MM.1S (cell line): ENCODE data around the gene XPO5.

Source experiments
- DNase-seq: peaks from one replicate; pipeline ENCODE4 v3.0.0-alpha.2; 2015
- H2AFZ ChIP-seq: fragments of 300-600 bp; sonication (generic); 2 replicates; pipeline ENCODE4 v1.6.0; 2016; ENCODE audit warnings: antibody characterized with exemption, low read length
- H3F3A ChIP-seq: fragments of 300-600 bp; sonication (generic); 2 replicates; pipeline ENCODE4 v1.6.1; 2016; ENCODE audit warnings: mild to moderate bottlenecking, antibody characterized with exemption, low read length, moderate library complexity, mixed read lengths; ENCODE audit not compliant: insufficient read depth
- H3K27ac ChIP-seq: fragments of 300-600 bp; sonication (generic); 2 replicates; pipeline ENCODE4 v1.5.1; 2016; ENCODE audit warnings: mild to moderate bottlenecking, low read length
- H3K27me3 ChIP-seq: fragments of 300-600 bp; sonication (generic); replicated peaks from 2 replicates; pipeline ENCODE4 v1.6.0; 2016; ENCODE audit warnings: low read length; ENCODE audit not compliant: insufficient read depth
- H3K36me3 ChIP-seq: fragments of 300-600 bp; sonication (generic); replicated peaks from 2 replicates; pipeline ENCODE4 v1.6.1; 2016; ENCODE audit warnings: mild to moderate bottlenecking, low read length, mixed read lengths; ENCODE audit not compliant: insufficient read depth
- H3K4me1 ChIP-seq: fragments of 300-600 bp; sonication (generic); 2 replicates; pipeline ENCODE4 v1.6.1; 2016; ENCODE audit warnings: low read length, mixed read lengths
- H3K4me2 ChIP-seq: fragments of 300-600 bp; sonication (generic); 2 replicates; pipeline ENCODE4 v1.6.0; 2016; ENCODE audit warnings: low read depth, low read length
- H3K4me3 ChIP-seq: fragments of 300-600 bp; sonication (generic); 2 replicates; pipeline ENCODE4 v1.5.1; 2016; ENCODE audit warnings: low read length, mixed read lengths
- H3K79me2 ChIP-seq: fragments of 300-600 bp; sonication (generic); 2 replicates; pipeline ENCODE4 v1.6.1; 2016; ENCODE audit warnings: mixed run types, low read length, mixed read lengths
- H3K9ac ChIP-seq: fragments of 300-600 bp; sonication (generic); 2 replicates; pipeline ENCODE4 v1.6.1; 2016; ENCODE audit warnings: low read length, mixed read lengths
- H3K9me2 ChIP-seq: fragments of 300-600 bp; sonication (generic); replicated peaks from 2 replicates; pipeline ENCODE4 v1.6.1; 2016; ENCODE audit warnings: mild to moderate bottlenecking, low read length, mixed read lengths; ENCODE audit not compliant: insufficient read depth
- H3K9me3 ChIP-seq: fragments of 300-600 bp; sonication (generic); replicated peaks from 2 replicates; pipeline ENCODE4 v1.6.1; 2016; ENCODE audit warnings: mild to moderate bottlenecking, low read length, mixed read lengths; ENCODE audit not compliant: insufficient read depth
- H4K20me1 ChIP-seq: fragments of 300-600 bp; sonication (generic); 2 replicates; pipeline ENCODE4 v1.6.1; 2016; ENCODE audit warnings: mild to moderate bottlenecking, low read length, moderate library complexity, mixed read lengths; ENCODE audit not compliant: insufficient read depth
- EZH2 ChIP-seq: fragments of 300-600 bp; sonication (generic); optimal IDR thresholded peaks from 2 replicates; pipeline ENCODE3; 2017; ENCODE audit warnings: low read depth, mild to moderate bottlenecking, antibody characterized with exemption, low read length, mixed read lengths
- EZH2phosphoT487 ChIP-seq: fragments of 300-600 bp; sonication (generic); IDR thresholded peaks from 2 replicates; pipeline ENCODE4 v1.6.1; 2018; ENCODE audit warnings: antibody characterized with exemption, low read length
- TF ChIP-seq, protein P1 (sequence below): fragments of 300-600 bp; sonication (generic); IDR thresholded peaks from 2 replicates; pipeline ENCODE4 v1.5.1; 2016; ENCODE audit warnings: antibody characterized with exemption, low read length, mixed read lengths

Gene XPO5

DNA sequence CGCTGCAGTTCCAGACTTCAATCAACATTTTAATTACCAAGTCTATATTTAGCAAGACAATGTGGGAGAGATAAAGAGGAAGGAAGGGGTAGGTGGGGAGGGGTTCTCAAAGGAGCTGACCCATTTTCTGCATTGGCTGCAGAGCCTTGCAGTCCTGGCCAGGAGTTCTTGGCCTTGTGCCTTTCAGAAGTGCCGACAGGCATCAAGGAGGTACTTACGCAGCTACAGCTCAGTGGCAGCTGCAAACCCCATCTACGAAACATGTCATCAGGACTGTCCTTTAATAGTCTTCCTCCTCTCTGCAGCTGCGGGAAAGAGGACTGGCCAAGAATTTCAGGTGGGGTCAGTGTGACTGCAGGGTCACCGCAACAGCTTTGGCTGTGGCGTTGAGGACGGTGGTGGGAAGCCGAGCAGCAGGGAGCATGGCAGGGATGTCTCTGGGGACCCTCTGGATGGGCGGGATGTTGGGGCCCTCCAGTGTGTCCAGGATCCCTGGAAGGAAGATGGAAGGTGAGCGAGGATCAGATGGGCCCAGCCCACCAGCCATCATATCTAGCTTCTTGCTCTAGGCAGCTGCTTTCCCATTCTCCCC, 63.9 kb downstream of the XPO5 start:
- Histone ChIP-seq H2AFZ (no peak overlapping the region), H3K9me2 (no peaks in the 10 kb centered on the region), H3K27ac (no peak overlapping the region), H3K4me2 (no peak overlapping the region), H3K9ac (no peak overlapping the region), H3F3A (peaks cover 6% of the 10 kb centered on the region), H3K36me3 (no peaks in the 10 kb centered on the region), H3K4me1 (peaks cover 8% of the 10 kb centered on the region; the same call in 1 of the 2 replicates), H3K4me3 (no peak overlapping the region), H3K9me3 (no peaks in the 10 kb centered on the region), H4K20me1 (no peaks in the 10 kb centered on the region), H3K27me3 (peaks cover 6% of the 10 kb centered on the region; the same call in 1 of the 2 replicates), H3K79me2 (peaks cover 25% of the 10 kb centered on the region)
- no peak for TF ChIP-seq EZH2
- no peak for TF ChIP-seq EZH2phosphoT487
- TF ChIP-seq, protein P1, sequence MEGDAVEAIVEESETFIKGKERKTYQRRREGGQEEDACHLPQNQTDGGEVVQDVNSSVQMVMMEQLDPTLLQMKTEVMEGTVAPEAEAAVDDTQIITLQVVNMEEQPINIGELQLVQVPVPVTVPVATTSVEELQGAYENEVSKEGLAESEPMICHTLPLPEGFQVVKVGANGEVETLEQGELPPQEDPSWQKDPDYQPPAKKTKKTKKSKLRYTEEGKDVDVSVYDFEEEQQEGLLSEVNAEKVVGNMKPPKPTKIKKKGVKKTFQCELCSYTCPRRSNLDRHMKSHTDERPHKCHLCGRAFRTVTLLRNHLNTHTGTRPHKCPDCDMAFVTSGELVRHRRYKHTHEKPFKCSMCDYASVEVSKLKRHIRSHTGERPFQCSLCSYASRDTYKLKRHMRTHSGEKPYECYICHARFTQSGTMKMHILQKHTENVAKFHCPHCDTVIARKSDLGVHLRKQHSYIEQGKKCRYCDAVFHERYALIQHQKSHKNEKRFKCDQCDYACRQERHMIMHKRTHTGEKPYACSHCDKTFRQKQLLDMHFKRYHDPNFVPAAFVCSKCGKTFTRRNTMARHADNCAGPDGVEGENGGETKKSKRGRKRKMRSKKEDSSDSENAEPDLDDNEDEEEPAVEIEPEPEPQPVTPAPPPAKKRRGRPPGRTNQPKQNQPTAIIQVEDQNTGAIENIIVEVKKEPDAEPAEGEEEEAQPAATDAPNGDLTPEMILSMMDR: no peak
- no peak for DNase-seq

DNA sequence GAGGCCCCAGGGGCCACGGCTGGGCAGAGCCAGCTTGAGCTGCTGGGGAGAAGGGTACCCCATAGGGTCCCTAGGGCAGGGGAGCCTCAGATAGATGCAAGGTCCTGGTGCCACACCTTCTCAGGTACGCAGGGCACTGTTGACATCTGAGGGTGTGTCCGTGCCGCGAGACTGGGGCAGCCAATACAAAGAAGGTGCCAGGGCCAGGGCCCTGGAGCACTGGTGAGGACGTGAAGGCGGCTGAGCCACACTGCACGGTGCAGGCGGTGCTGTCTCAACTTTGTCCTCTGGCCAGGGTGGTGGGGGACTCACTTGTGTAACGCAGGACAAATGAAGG, 65.0 kb downstream of the XPO5 start:
- Histone ChIP-seq H3K4me1 (peaks cover 7% of the 10 kb centered on the region; the same call in 1 of the 2 replicates), H3K4me2 (peak overlapping the region; percentile 85), H3K9me3 (no peaks in the 10 kb centered on the region), H4K20me1 (no peaks in the 10 kb centered on the region), H2AFZ (no peak overlapping the region), H3K27me3 (peaks cover 6% of the 10 kb centered on the region; the same call in 1 of the 2 replicates), H3K4me3 (peak overlapping the region; percentile 66; the same call in 1 of the 2 replicates), H3K79me2 (peaks cover 15% of the 10 kb centered on the region), H3K27ac (no peak overlapping the region), H3K9ac (no peak overlapping the region), H3F3A (peaks cover 6% of the 10 kb centered on the region), H3K36me3 (no peaks in the 10 kb centered on the region), H3K9me2 (no peaks in the 10 kb centered on the region)
- TF ChIP-seq EZH2phosphoT487 (no peak), EZH2 (no peak)
- TF ChIP-seq, protein P1: no peak
- no peak for DNase-seq

DNA sequence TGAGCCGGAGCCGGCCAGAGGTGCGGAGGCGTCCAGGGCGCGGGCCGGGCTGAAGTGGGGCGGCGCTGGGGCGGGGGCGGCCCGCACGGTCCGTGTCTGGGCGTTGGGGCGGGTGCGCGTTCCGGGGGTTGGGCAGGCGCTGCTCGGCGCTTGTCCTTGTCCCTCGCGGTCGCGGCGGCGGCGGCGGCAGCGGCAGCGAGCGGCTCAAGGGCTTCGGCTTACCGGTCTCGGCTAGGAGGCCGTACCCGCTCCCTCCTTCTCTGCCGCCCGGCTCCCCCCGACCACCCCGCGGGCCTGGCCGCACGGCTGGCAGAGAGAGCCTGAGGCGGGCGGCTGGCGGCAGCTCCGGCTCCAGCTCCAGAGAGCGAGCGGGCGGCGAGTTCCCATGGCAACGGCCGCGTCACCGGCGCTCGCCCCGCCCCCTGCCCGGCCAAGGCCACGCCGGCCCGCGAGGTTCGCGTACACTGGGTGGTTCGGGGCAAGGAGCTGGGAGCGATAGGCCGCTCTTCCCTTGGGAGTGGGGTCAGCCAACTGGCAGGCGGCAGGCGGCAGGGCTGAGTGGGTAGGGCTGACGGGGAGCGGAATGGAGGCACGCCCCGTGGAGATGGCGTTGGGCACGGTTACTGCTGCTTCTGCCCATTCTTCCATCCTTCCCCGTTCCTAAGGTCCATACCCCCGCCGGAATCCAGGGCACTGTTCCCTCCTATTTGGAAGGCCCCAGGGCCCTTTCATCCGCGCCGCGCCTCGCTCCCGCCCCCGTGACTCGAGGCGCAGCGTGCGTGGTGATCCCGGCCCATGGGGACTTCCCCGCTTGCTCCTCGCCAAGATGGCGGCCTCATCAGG, 65.6 kb downstream of the XPO5 start, which contains the start of gene LRRC73:
Gene LRRC73, minus strand, starts transcription at position 363 of the 843 bp plus-strand sequence. CDS start 561 bp downstream, outside the sequence.
- H3K9ac ChIP-seq: peak within 1 kb of the TSS; percentile 40; the same call in 1 of the 2 replicates
- peaks cover under 1% of the 10 kb centered on the region; the same call in 1 of the 2 replicates for H3K4me1 ChIP-seq
- peak; percentile 80 for DNase-seq
- H4K20me1 ChIP-seq: no peaks in the 10 kb centered on the region
- peaks cover 6% of the 10 kb centered on the region; the same call in 1 of the 2 replicates for H3K27me3 ChIP-seq
- 0 out of 2 replicates have a peak within 1 kb of the TSS, but pooled peaks have one; percentile 54 for H2AFZ ChIP-seq
- peaks cover 6% of the 10 kb centered on the region for H3F3A ChIP-seq
- TF ChIP-seq EZH2phosphoT487 (no peak), EZH2 (no peak)
- TF ChIP-seq, protein P1: no peak
- no peak within 1 kb of the TSS for H3K27ac ChIP-seq
- no peaks in the 10 kb centered on the region for H3K36me3 ChIP-seq
- H3K79me2 ChIP-seq: peaks cover 9% of the 10 kb centered on the region
- H3K9me3 ChIP-seq: no peaks in the 10 kb centered on the region
- H3K4me3 ChIP-seq: peak within 1 kb of the TSS; percentile 66
- H3K4me2 ChIP-seq: peak within 1 kb of the TSS; percentile 85
- no peaks in the 10 kb centered on the region for H3K9me2 ChIP-seq
